Glutamatergic neuron (in vitro differentiated cells): ENCODE data around the gene SMAD6. TPM values are rescaled to one million over a fixed set of nuclear protein-coding genes. Genes with fewer than 3 reads are reported as not detected.

ENCODE experiments used
- DNase-seq: peaks from one replicate; pipeline ENCODE4 v3.0.0; 2022
- H3K27ac Mint-ChIP-seq: one replicate; pipeline ENCODE4 v1.8.0; 2020; ENCODE audit warnings: mild to moderate bottlenecking, mixed read lengths, inconsistent platforms; ENCODE audit not compliant: unreplicated experiment
- H3K27me3 Mint-ChIP-seq: one replicate; pipeline ENCODE4 v1.8.0; 2020; ENCODE audit warnings: mild to moderate bottlenecking, moderate library complexity, mixed read lengths, inconsistent platforms; ENCODE audit not compliant: unreplicated experiment
- H3K36me3 Mint-ChIP-seq: one replicate; pipeline ENCODE4 v1.8.0; 2020; ENCODE audit warnings: mild to moderate bottlenecking, mixed read lengths, inconsistent platforms; ENCODE audit not compliant: unreplicated experiment
- H3K4me1 Mint-ChIP-seq: one replicate; pipeline ENCODE4 v1.8.0; 2020; ENCODE audit warnings: mild to moderate bottlenecking, low read depth, mixed read lengths, inconsistent platforms; ENCODE audit not compliant: unreplicated experiment
- H3K4me3 Mint-ChIP-seq: one replicate; pipeline ENCODE4 v1.8.0; 2020; ENCODE audit warnings: mild to moderate bottlenecking, mixed read lengths, inconsistent platforms; ENCODE audit not compliant: unreplicated experiment
- H3K9me3 Mint-ChIP-seq: one replicate; pipeline ENCODE4 v1.8.0; 2020; ENCODE audit warnings: mild to moderate bottlenecking, moderate library complexity, mixed read lengths, inconsistent platforms; ENCODE audit not compliant: unreplicated experiment
- total RNA-seq: library from RNA; stranded (reverse); fragmentation: NEBNext Ultra II Directional; extraction: Animal tissue kit (Norgen Biotek cat#: 25700); gene quantifications from one replicate; pipeline ENCODE4 v1.2.1, GENCODE V29; 2021; ENCODE audit not compliant: unreplicated experiment
- TF ChIP-seq, protein P1 (sequence below): fragments of 200-600 bp; sonication (generic); IDR thresholded peaks from one replicate; pipeline ENCODE4 v1.5.0; 2021; ENCODE audit not compliant: partially characterized antibody, unreplicated experiment

Gene SMAD6
- total RNA-seq, 1 donor from 2014 or later = 0.83 TPM

DNA sequence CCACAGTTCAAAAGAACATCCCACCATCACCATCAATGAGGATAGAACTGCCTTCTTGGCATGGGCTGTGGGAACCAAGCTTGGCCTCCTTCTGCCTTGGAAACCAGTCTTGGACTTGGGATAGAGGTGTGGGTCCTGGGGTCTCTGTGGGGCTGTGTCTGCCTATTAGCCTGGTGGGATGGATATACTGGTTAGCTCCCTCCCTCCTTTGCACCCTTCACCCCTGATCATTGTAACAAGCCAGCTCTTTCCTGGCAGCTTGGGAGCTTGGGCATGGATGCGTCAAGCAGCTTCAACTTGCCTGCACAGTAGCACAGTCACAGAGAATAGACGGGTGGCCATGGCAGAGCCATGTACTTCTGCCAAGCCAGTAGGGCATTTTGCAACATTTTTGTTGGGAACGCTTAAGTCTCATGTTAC is 65.2 kb downstream of the SMAD6 start:
- Mint-ChIP-seq H3K27me3 (no peaks in the 10 kb centered on the region), H3K36me3 (no peaks in the 10 kb centered on the region), H3K27ac (no peak overlapping the region), H3K4me3 (no peak overlapping the region), H3K4me1 (no peaks in the 10 kb centered on the region), H3K9me3 (peaks cover 2% of the 10 kb centered on the region)
- TF ChIP-seq, protein P1, sequence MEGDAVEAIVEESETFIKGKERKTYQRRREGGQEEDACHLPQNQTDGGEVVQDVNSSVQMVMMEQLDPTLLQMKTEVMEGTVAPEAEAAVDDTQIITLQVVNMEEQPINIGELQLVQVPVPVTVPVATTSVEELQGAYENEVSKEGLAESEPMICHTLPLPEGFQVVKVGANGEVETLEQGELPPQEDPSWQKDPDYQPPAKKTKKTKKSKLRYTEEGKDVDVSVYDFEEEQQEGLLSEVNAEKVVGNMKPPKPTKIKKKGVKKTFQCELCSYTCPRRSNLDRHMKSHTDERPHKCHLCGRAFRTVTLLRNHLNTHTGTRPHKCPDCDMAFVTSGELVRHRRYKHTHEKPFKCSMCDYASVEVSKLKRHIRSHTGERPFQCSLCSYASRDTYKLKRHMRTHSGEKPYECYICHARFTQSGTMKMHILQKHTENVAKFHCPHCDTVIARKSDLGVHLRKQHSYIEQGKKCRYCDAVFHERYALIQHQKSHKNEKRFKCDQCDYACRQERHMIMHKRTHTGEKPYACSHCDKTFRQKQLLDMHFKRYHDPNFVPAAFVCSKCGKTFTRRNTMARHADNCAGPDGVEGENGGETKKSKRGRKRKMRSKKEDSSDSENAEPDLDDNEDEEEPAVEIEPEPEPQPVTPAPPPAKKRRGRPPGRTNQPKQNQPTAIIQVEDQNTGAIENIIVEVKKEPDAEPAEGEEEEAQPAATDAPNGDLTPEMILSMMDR = no peak
- DNase-seq = no peak

DNA sequence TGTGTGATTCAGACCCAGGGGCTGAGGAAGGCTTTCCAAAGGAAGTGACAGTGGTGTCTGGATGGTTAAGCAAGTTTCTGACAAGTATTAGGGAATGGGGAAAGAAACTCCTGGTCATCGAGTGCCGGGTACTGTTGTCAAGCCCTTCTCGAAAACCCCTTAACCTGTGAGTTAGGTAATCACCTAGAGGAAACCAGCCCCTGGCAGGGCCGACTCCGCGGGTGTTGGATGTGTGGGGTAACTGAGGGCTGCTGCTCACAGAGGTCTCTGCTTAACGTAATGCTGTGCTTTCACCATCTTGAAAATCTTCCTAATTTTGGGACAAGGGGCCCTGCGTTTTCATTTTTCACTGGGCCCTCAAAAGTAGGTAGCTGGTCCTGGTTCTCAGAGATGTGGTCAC is 67.0 kb downstream of the SMAD6 start:
- Mint-ChIP-seq H3K9me3 (no peaks in the 10 kb centered on the region), H3K27me3 (no peaks in the 10 kb centered on the region), H3K36me3 (no peaks in the 10 kb centered on the region), H3K4me3 (no peak overlapping the region), H3K27ac (no peak overlapping the region), H3K4me1 (no peaks in the 10 kb centered on the region)
- no peak for DNase-seq
- TF ChIP-seq, protein P1 = no peak

DNA sequence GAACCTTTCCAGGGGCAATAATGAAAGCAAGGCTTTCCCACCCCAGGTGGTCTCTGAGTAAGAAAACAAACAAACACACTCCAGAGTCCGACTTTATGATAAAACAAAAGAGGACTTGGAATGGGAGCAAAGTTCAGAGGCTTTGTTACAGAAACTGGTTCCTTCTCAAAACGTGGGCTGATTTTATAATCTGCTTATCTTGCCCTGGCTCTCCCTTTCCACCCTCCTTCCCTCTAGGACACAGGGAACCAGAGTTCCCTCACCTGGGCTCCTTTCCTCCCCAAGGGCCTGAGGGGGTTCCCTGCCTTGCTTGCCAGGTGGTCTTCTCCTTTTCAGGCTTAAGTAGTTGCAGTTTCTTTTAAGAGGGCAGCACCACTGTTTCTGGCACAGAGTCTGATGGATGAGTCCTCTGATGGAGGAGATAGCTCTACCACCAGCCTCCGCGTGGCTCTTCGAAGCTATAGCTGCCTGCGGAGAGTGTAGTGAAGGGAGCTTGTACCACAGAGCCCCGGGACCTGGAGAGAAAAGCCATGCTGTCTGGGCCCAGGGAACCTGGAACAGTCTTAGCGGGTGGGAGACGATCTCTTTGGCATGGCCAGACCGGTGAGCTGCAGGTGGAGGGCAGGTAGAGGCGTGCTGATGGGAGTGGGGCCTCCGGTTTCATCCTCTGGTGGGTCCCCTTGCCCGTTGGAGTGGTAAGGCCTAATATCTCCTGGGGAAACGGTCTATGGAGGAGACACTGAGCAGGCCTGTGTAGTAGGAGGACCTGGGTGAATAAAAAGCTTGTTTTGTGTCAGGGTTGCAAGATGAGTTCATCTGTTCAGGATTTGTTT is 68.7 kb downstream of the SMAD6 start:
- no peaks in the 10 kb centered on the region for H3K9me3 Mint-ChIP-seq
- H3K4me3 Mint-ChIP-seq = no peak overlapping the region
- H3K4me1 Mint-ChIP-seq = no peaks in the 10 kb centered on the region
- no peak overlapping the region for H3K27ac Mint-ChIP-seq
- no peak for DNase-seq
- TF ChIP-seq, protein P1 = no peak
- H3K27me3 Mint-ChIP-seq = no peaks in the 10 kb centered on the region
- H3K36me3 Mint-ChIP-seq = no peaks in the 10 kb centered on the region

DNA sequence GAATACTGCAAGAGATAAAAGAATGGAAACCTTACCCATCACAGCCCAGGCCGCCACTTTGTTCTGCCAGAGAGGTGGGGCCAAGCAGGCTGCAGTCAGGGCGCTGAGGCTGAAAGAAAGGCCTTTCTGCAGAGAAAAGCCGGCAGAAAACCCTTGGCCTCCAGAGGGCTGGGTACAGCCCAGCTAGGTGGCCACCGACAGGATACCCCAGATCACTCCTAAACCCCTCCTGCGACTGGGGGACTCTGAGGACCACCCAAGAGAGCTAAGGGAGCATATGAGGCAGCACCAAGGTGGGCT is 69.3 kb downstream of the SMAD6 start:
- no peaks in the 10 kb centered on the region for H3K36me3 Mint-ChIP-seq
- TF ChIP-seq, protein P1 = no peak
- H3K4me3 Mint-ChIP-seq = no peak overlapping the region
- H3K4me1 Mint-ChIP-seq = no peaks in the 10 kb centered on the region
- no peak overlapping the region for H3K27ac Mint-ChIP-seq
- no peaks in the 10 kb centered on the region for H3K9me3 Mint-ChIP-seq
- H3K27me3 Mint-ChIP-seq = no peaks in the 10 kb centered on the region
- DNase-seq = no peak

DNA sequence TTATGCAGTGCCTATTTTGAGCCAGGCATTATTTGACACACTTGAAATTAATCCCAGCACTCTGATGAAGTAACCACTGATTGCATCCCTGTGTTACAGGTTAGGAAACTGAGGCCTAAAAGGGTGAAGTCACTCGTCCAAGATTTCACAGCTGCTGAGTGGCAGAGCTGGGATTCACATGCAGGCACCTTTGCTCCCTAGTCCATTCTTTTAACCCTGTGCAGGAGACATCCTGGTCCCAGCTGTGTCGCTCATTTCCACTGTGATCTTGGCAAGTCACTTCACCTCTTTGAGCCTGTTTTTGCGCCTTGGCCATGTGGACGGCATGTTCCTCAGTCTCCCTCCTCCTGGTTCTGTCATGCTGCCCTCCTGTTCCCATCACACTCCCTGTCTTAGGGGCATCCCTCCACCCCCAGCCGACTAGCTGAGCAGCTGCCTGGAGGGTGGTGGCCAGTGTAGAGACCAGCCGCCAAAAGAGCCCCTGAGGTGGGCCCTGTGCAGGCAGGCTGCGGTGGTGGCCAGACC is 70.6 kb downstream of the SMAD6 start:
- no peak for DNase-seq
- H3K4me1 Mint-ChIP-seq = no peaks in the 10 kb centered on the region
- no peak overlapping the region for H3K27ac Mint-ChIP-seq
- no peaks in the 10 kb centered on the region for H3K27me3 Mint-ChIP-seq
- no peak overlapping the region for H3K4me3 Mint-ChIP-seq
- H3K9me3 Mint-ChIP-seq = no peaks in the 10 kb centered on the region
- no peaks in the 10 kb centered on the region for H3K36me3 Mint-ChIP-seq
- TF ChIP-seq, protein P1 = no peak
